Endothelial cell of umbilical vein (primary cell): Measurements from ENCODE around the gene KCNMA1.

ENCODE experiments used
- EZH2 ChIP-seq: IDR thresholded peaks from 2 replicates; pipeline ENCODE4 v1.6.1; 2012; ENCODE audit warnings: borderline replicate concordance, low read depth, mild to moderate bottlenecking, moderate library complexity, low read length, inconsistent platforms; ENCODE audit not compliant: severe bottlenecking
- JUN ChIP-seq: IDR thresholded peaks from 2 replicates; pipeline ENCODE4 v1.6.1; 2011; ENCODE audit warnings: borderline replicate concordance, low read depth; ENCODE audit not compliant: insufficient read length, insufficient read depth
- POLR2A ChIP-seq: IDR thresholded peaks from 2 replicates; pipeline ENCODE4 v1.6.1; 2012; ENCODE audit warnings: low read depth, mild to moderate bottlenecking, control low read depth, low read length
- POLR2AphosphoS5 ChIP-seq: IDR thresholded peaks from 2 replicates; pipeline ENCODE4 v1.6.1; 2012; ENCODE audit warnings: low read depth, mild to moderate bottlenecking, control low read depth, low read length, moderate library complexity; ENCODE audit not compliant: insufficient read depth
- TF ChIP-seq, protein P1 (sequence below), 2 donors: IDR thresholded peaks; 1 replicate in 1 of 2; 2 replicates in 1 of 2; pipeline ENCODE4 v1.5.1; 2011; ENCODE audit warnings: low read length in 2 of 2, mild to moderate bottlenecking in 2 of 2, moderate library complexity in 2 of 2, control low read depth in 1 of 2, inconsistent platforms in 1 of 2, low read depth in 1 of 2; ENCODE audit not compliant: insufficient read depth in 1 of 2; ENCODE audit errors: extremely low read depth in 1 of 2
- TF ChIP-seq, protein P2 (sequence below): IDR thresholded peaks from 2 replicates; pipeline ENCODE4 v1.6.1; 2011; ENCODE audit not compliant: insufficient read depth, insufficient read length

GRCh38 chr10:77644557-77645243, 7.1 kb upstream of the KCNMA1 start:
- TF ChIP-seq POLR2AphosphoS5: no peak
- TF ChIP-seq, protein P1, sequence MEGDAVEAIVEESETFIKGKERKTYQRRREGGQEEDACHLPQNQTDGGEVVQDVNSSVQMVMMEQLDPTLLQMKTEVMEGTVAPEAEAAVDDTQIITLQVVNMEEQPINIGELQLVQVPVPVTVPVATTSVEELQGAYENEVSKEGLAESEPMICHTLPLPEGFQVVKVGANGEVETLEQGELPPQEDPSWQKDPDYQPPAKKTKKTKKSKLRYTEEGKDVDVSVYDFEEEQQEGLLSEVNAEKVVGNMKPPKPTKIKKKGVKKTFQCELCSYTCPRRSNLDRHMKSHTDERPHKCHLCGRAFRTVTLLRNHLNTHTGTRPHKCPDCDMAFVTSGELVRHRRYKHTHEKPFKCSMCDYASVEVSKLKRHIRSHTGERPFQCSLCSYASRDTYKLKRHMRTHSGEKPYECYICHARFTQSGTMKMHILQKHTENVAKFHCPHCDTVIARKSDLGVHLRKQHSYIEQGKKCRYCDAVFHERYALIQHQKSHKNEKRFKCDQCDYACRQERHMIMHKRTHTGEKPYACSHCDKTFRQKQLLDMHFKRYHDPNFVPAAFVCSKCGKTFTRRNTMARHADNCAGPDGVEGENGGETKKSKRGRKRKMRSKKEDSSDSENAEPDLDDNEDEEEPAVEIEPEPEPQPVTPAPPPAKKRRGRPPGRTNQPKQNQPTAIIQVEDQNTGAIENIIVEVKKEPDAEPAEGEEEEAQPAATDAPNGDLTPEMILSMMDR (IDR thresholded peaks at IDR 0.05; ENCODE audit: extremely low read depth in 1 of 2, insufficient read depth in 1 of 2, low read depth in 1 of 2, low read length in 2 of 2): no peak
- no peak for TF ChIP-seq JUN
- TF ChIP-seq, protein P2, sequence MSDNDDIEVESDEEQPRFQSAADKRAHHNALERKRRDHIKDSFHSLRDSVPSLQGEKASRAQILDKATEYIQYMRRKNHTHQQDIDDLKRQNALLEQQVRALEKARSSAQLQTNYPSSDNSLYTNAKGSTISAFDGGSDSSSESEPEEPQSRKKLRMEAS: no peak
- TF ChIP-seq POLR2A: no peak
- TF ChIP-seq EZH2: no peak
